HT-29 (cell line): ENCODE data around the gene ID2. TPM values are rescaled to one million over a fixed set of nuclear protein-coding genes. Genes with fewer than 3 reads are reported as not detected.

Experiments
- DNase-seq: peaks from one replicate; pipeline ENCODE4 v3.0.0-alpha.2; 2015; ENCODE audit warnings: low spot score
- total RNA-seq: library from RNA; depleted of rRNA; stranded (reverse); fragments of >200 nt; shearing (Covaris generic); gene quantifications from 2 replicates; pipeline ENCODE4 v1.2.3, GENCODE V29; 2014

The ID2 gene
- total RNA-seq, 1 experiment from 2014 or later, result 161 TPM

GRCh38 chr2:8669157-8669817, 12.6 kb upstream of the ID2 start:
- DNase-seq, result no peak

GRCh38 chr2:8670580-8670979, 11.3 kb upstream of the ID2 start:
- DNase-seq, result no peak

DNA sequence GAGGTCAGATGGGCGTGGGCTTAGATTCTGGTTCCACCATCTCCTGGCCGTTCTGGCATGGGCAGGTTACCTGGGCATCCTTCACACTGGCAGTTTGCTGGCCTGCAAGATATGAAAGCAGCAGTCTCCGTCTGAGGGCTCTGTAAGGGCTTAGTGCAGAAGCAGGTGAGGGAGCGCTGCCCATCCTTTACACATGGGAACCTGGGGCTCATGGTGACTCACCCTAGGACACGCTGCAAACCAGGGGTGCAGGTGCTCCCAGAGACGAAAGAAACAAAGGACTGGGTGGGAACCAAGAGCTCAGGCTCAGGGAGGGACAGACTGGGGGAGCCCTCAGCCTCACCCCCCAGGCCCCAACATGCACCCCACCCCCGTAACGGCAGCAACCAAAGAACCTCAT, 10.7 kb upstream of the ID2 start:
- DNase-seq, result no peak

- DNase-seq, result no peak
These were observed 10.1 kb upstream of the ID2 start for GRCh38 chr2:8671802-8672201.

DNA sequence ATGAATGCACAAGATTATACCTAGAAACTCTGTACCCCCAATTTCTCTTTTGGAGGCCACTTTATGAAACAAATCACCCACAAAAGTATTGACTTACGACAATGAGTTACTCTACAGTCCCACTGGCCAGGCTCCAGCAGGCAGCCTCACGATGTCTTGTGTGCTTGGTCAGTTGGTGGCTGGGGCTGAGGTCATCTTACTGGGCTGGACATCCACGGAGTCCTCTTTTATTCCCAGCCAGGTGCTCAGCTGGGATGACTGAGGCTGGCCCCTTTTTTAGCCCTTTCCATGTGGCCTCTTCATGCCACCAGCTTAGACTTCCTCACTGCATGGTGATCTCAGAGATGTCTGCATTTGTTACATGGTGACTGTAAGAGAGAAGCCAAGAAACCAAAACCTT, 8.9 kb upstream of the ID2 start:
- DNase-seq, result no peak

DNA sequence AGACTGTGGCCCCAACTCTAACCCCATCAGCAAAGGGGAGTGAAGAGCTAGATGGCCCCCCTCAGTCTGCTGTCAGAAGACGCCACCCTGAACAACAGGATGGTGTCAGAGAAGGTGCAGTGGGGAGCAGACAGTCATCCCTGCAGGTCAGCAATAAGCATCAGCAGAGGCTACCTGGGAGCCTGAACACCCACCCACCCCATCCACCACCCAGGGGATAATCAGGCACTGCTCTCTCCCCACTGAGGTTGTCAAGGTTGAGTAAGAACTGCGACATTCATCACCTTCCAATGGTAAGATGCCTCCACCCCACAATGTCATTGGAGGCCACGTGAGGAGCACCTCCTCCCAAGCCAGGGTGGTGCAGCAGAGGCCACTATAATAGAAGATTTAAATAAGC, 8.5 kb upstream of the ID2 start:
- no peak for DNase-seq

DNA sequence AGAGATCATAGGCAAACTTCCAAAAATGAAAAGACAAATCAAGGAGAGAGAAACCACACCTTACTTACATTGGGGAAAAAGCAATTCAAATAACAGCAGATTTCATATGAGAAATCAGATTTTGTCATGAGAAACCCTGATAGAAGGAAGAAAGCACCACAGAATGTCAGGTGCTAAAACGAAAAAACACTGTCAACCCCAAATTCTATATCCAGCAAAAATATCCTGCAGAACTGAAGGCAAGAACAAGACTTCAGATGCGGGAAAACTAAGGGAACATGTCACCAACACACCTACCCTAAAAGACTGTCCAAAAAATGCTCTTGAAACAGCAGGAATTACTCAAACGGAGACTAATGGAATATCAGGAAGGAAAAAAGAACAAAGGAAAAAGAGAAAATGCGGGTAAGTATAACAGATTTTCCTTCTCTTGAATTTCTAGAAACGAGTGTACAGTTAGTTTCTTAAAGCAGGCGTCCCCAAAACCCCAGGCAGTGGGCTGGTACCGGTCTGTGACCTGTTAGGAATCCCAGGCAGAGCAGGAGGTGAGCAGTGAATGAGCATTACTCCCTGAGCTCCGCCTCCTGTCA, 7.3 kb upstream of the ID2 start:
- no peak for DNase-seq

DNA sequence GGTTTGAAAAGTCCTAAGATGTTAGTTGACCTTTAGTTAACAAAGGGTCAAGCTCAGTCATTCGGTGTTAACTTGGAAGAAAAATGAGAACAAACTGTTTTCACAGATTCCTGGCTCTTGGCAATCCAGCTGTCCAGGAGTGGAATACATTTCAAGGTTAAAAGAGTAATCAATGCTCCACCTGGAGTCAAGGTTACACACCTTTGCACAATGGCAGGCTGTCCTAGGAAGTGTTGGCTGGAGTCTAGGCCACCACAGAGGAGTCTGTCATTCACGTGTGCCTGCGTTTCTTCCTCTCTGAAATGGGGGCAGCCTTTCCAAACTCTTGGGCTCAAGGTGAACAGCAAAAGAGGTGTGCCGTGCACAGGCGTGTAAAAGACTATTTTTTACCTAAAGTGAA, 6.3 kb upstream of the ID2 start:
- DNase-seq, result no peak

- peak; percentile 24 for DNase-seq
These were observed 5.5 kb upstream of the ID2 start for GRCh38 chr2:8676191-8676920.

DNA sequence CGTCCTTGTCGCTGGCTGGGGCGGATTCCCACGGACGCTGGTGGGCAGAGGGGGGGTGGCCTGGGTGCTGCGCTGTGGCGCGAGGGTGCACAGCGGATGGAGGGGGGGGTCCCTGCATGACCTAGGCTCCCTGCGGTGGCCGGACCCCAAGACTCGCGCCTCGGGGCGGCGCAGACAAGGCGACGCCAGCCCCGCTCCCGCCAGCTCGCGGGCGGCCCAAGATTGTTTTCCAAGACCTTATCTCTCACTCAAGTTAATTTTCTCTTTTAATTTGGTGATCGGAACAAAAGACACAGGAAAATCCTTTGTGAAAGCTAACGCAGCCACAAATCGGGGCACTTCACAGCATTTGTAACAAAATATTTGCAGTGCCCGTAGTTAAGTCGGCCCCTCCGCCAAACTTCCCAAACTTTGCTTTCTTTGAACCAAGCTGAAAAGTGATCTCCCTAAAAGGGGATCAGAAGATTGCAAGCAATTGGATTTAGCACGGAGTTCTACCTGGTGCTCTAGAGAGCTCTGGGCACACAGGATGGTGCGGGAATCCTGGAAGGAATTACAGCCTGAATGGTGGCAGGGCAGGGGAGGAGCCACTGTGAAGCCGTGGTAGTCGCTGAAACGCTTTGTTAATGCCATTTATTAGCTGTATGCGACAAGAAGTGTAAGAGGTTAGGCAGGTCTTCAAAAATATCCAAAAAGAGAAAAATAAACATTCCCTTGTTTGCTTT, 4.8 kb upstream of the ID2 start:
- peak; percentile 50 for DNase-seq

- DNase-seq, result peak; percentile 62
These were observed 3.9 kb upstream of the ID2 start for GRCh38 chr2:8677646-8678592.

GRCh38 chr2:8678731-8679566, 2.9 kb upstream of the ID2 start:
- DNase-seq, result peak; percentile 95

GRCh38 chr2:8679567-8679826, 2.4 kb upstream of the ID2 start:
- no peak for DNase-seq

GRCh38 chr2:8679827-8680731, 1.8 kb upstream of the ID2 start:
- peak; percentile 79 for DNase-seq

- peak; percentile 61 for DNase-seq
These were observed 765 bp upstream of the ID2 start for GRCh38 chr2:8680822-8681760.

GRCh38 chr2:8682719-8683667, 1.1 kb downstream of the ID2 start:
- peak; percentile 70 for DNase-seq

GRCh38 chr2:8684540-8684877, 2.7 kb downstream of the ID2 start:
- DNase-seq, result peak; percentile 70
